ENCODE results near the gene PPP1CA. TPM values are rescaled to one million over a fixed set of nuclear protein-coding genes. Genes with fewer than 3 reads are reported as not detected.

PPP1CA gene
- total RNA-seq, 1 experiment from 2014 or later = 449 TPM

- Histone ChIP-seq H3K9me3 (ENCODE audit: low read length) (no peaks in the 10 kb centered on the region), H3K4me2 (ENCODE audit: low read length) (no peak overlapping the region), H3F3A (ENCODE audit: low read length, unreplicated experiment) (peaks cover 9% of the 10 kb centered on the region), H3K9me2 (replicated peaks; ENCODE audit: low read length) (no peaks in the 10 kb centered on the region), H3K36me3 (ENCODE audit: low read depth, low read length) (peaks cover 25% of the 10 kb centered on the region; the same call in 1 of the 2 replicates), H4K20me1 (ENCODE audit: low read length) (no peaks in the 10 kb centered on the region), H3K27ac (ENCODE audit: low read length) (no peak overlapping the region), H3K4me3 (ENCODE audit: low read length) (no peak overlapping the region), H3K9ac (ENCODE audit: low read length) (no peak overlapping the region), H3K4me1 (ENCODE audit: insufficient read depth, low read length) (no peaks in the 10 kb centered on the region), H3K27me3 (ENCODE audit: low read length) (no peaks in the 10 kb centered on the region), H2AFZ (ENCODE audit: low read length) (no peak overlapping the region), H3K79me2 (ENCODE audit: low read length) (0 out of 2 replicates have a peak, but pooled peaks cover 3% of the 10 kb centered on the region)
- no TSS peak for BruUV-seq (replicated peaks)
- intact Hi-C loops (cut with micrococcal nuclease) = no loop called here
- TF ChIP-seq, protein P1, sequence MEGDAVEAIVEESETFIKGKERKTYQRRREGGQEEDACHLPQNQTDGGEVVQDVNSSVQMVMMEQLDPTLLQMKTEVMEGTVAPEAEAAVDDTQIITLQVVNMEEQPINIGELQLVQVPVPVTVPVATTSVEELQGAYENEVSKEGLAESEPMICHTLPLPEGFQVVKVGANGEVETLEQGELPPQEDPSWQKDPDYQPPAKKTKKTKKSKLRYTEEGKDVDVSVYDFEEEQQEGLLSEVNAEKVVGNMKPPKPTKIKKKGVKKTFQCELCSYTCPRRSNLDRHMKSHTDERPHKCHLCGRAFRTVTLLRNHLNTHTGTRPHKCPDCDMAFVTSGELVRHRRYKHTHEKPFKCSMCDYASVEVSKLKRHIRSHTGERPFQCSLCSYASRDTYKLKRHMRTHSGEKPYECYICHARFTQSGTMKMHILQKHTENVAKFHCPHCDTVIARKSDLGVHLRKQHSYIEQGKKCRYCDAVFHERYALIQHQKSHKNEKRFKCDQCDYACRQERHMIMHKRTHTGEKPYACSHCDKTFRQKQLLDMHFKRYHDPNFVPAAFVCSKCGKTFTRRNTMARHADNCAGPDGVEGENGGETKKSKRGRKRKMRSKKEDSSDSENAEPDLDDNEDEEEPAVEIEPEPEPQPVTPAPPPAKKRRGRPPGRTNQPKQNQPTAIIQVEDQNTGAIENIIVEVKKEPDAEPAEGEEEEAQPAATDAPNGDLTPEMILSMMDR (conservative IDR thresholded peaks at IDR 0.05; ENCODE audit: low read depth, low read length) = no peak
- no peak for TF ChIP-seq EZH2phosphoT487 (IDR thresholded peaks at IDR 0.05; ENCODE audit: borderline replicate concordance, low read length)
- TF ChIP-seq EZH2 (IDR thresholded peaks at IDR 0.05; ENCODE audit: low read length, unreplicated experiment) = no peak
- no peak for DNase-seq
- CTCF ChIA-PET = no interaction called here
- POLR2A ChIA-PET (ENCODE audit: unreplicated experiment) = no interaction called here
- ATAC-seq = no peak
These were observed 36.1 kb upstream of the PPP1CA start for GRCh38 chr11:67437809-67438157.

GRCh38 chr11:67437082-67437808 is 35.6 kb upstream of the PPP1CA start, which contains the start of gene PTPRCAP:
PTPRCAP (minus strand) TSS chr11:67437682; CDS start chr11:67437619, 63 bp downstream.
- ChIA-PET CTCF (no interaction called here), POLR2A (ENCODE audit: unreplicated experiment) (no interaction called here)
- no peak for DNase-seq
- Histone ChIP-seq H2AFZ (ENCODE audit: low read length) (no peak within 1 kb of the TSS), H3F3A (ENCODE audit: low read length, unreplicated experiment) (peaks cover 9% of the 10 kb centered on the region), H3K27ac (ENCODE audit: low read length) (no peak within 1 kb of the TSS), H3K9ac (ENCODE audit: low read length) (no peak within 1 kb of the TSS), H3K79me2 (ENCODE audit: low read length) (no peaks in the 10 kb centered on the region), H3K4me2 (ENCODE audit: low read length) (no peak within 1 kb of the TSS), H3K9me3 (ENCODE audit: low read length) (no peaks in the 10 kb centered on the region), H3K4me1 (ENCODE audit: insufficient read depth, low read length) (no peaks in the 10 kb centered on the region), H3K36me3 (ENCODE audit: low read depth, low read length) (peaks cover 29% of the 10 kb centered on the region; the same call in 1 of the 2 replicates), H3K9me2 (replicated peaks; ENCODE audit: low read length) (no peaks in the 10 kb centered on the region), H3K27me3 (ENCODE audit: low read length) (no peaks in the 10 kb centered on the region), H4K20me1 (ENCODE audit: low read length) (no peaks in the 10 kb centered on the region), H3K4me3 (ENCODE audit: low read length) (no peak within 1 kb of the TSS)
- TF ChIP-seq, protein P1 (conservative IDR thresholded peaks at IDR 0.05; ENCODE audit: low read depth, low read length) = no peak
- TF ChIP-seq EZH2 (IDR thresholded peaks at IDR 0.05; ENCODE audit: low read length, unreplicated experiment) = no peak
- TF ChIP-seq EZH2phosphoT487 (IDR thresholded peaks at IDR 0.05; ENCODE audit: borderline replicate concordance, low read length) = no peak
- ATAC-seq = no peak
- intact Hi-C loops (cut with micrococcal nuclease) = no loop called here
- no TSS peak for BruUV-seq (replicated peaks)

GRCh38 chr11:67436459-67437081 is 34.9 kb upstream of the PPP1CA start:
- ChIA-PET POLR2A (ENCODE audit: unreplicated experiment) (no interaction called here), CTCF (no interaction called here)
- Histone ChIP-seq H3K9me2 (replicated peaks; ENCODE audit: low read length) (no peaks in the 10 kb centered on the region), H3K36me3 (ENCODE audit: low read depth, low read length) (peaks cover 35% of the 10 kb centered on the region; the same call in 1 of the 2 replicates), H4K20me1 (ENCODE audit: low read length) (no peaks in the 10 kb centered on the region), H3K9ac (ENCODE audit: low read length) (no peak overlapping the region), H2AFZ (ENCODE audit: low read length) (no peak overlapping the region), H3K27ac (ENCODE audit: low read length) (no peak overlapping the region), H3F3A (ENCODE audit: low read length, unreplicated experiment) (peaks cover 9% of the 10 kb centered on the region), H3K4me3 (ENCODE audit: low read length) (no peak overlapping the region), H3K4me2 (ENCODE audit: low read length) (no peak overlapping the region), H3K9me3 (ENCODE audit: low read length) (no peaks in the 10 kb centered on the region), H3K4me1 (ENCODE audit: insufficient read depth, low read length) (no peaks in the 10 kb centered on the region), H3K79me2 (ENCODE audit: low read length) (peaks cover 3% of the 10 kb centered on the region; the same call in 1 of the 2 replicates), H3K27me3 (ENCODE audit: low read length) (no peaks in the 10 kb centered on the region)
- no peak for DNase-seq
- intact Hi-C loops (cut with micrococcal nuclease) = no loop called here
- TF ChIP-seq EZH2 (IDR thresholded peaks at IDR 0.05; ENCODE audit: low read length, unreplicated experiment) (no peak), EZH2phosphoT487 (IDR thresholded peaks at IDR 0.05; ENCODE audit: borderline replicate concordance, low read length) (no peak)
- TF ChIP-seq, protein P1 (conservative IDR thresholded peaks at IDR 0.05; ENCODE audit: low read depth, low read length) = no peak
- BruUV-seq (replicated peaks) = no TSS peak
- no peak for ATAC-seq
